HCT116 (cell line): Measurements from ENCODE around the gene ADGRD1. TPM values are rescaled to one million over a fixed set of nuclear protein-coding genes. Genes with fewer than 3 reads are reported as not detected.
A peak's percentile ranks its signal among the peaks of the same experiment; 100 is the strongest.

Experiments used
- ATAC-seq: fragments of 200-7000 bp; cut with Tn5 transposase; 2 replicates; pipeline ENCODE4 v1.9.1; 2020; ENCODE audit warnings: mild to moderate bottlenecking, moderate library complexity
- BruUV-seq: library from RNA; stranded (reverse); fragments of 400-500 nt; replicated peaks from 2 replicates; lab custom pipeline; 2021; lab: Mats Ljungman, UMichigan
- CTCF ChIA-PET: fragments of 300-600 bp; sonication (Branson Sonifier 250); formaldehyde crosslinking; loops from one replicate; lab custom pipeline; 2021; ENCODE audit warnings: antibody characterized with exemption; lab: Charles Lee
- POLR2A ChIA-PET: fragments of 300-600, 350-600 bp; sonication (Branson Sonifier 250); formaldehyde crosslinking; loops from one replicate; lab custom pipeline; 2021; ENCODE audit warnings: antibody characterized with exemption; lab: Charles Lee
- RAD21 ChIA-PET, 2 experiments: fragments of 300-600 bp; sonication (Branson Sonifier 250); formaldehyde crosslinking; loops; one replicate each; lab custom pipeline; 2023; ENCODE audit warnings: low total read pairs in 2 of 2; ENCODE audit not compliant: uncharacterized antibody in 2 of 2, unreplicated experiment in 2 of 2, low non-redundant PET in 1 of 2; lab: Charles Lee
- DNase-seq: peaks from one replicate; pipeline ENCODE4 v3.0.0-alpha.2; 2010; ENCODE audit warnings: low read depth, low spot score
- H2AFZ ChIP-seq: fragments of 200-600 bp; shearing (Covaris generic), sonication (generic); 2 replicates; pipeline ENCODE4 v1.6.1; 2017; ENCODE audit warnings: low read depth, mixed run types, mixed read lengths, antibody characterized with exemption, low read length; ENCODE audit not compliant: poor library complexity, severe bottlenecking
- H3K27ac ChIP-seq: 2 replicates; pipeline ENCODE4 v1.5.1; 2012; ENCODE audit warnings: low read depth, low read length
- H3K27me3 ChIP-seq: fragments of 200-600 bp; sonication (generic); 2 replicates; pipeline ENCODE4 v1.6.1; 2016; ENCODE audit warnings: mixed run types, low read length, mixed read lengths; ENCODE audit not compliant: insufficient read depth
- H3K36me3 ChIP-seq, 2 experiments: fragments of 200-500 bp in 1 of 2; fragments of 200-600 bp in 1 of 2; sonication (Bioruptor generic) in 1 of 2; sonication (generic) in 1 of 2; 2 replicates each; pipeline versions ENCODE4 v1.5.1 to v1.6.1; 2014 to 2016; ENCODE audit warnings: low read length in 2 of 2, inconsistent platforms in 1 of 2, mixed read lengths in 1 of 2, mixed run types in 1 of 2; ENCODE audit not compliant: insufficient read depth in 2 of 2, control insufficient read depth in 1 of 2
- H3K4me1 ChIP-seq, 2 experiments: fragments of 200-600 bp in 1 of 2; sonication (generic) in 1 of 2; 2 replicates each; pipeline versions ENCODE4 v1.5.1 to v1.6.1; 2012 to 2017; ENCODE audit warnings: low read length in 2 of 2, inconsistent platforms in 1 of 2, mild to moderate bottlenecking in 1 of 2, mixed read lengths in 1 of 2, mixed run types in 1 of 2, moderate library complexity in 1 of 2; ENCODE audit not compliant: insufficient read depth in 2 of 2, control insufficient read depth in 1 of 2
- H3K4me2 ChIP-seq: fragments of 200-600 bp; sonication (generic); 2 replicates; pipeline ENCODE4 v1.6.1; 2017; ENCODE audit warnings: mixed run types, low read length, mixed read lengths
- H3K4me3 ChIP-seq, 2 experiments: fragments of 200-600 bp in 1 of 2; sonication (generic) in 1 of 2; replicated peaks in 1 of 2; 2 replicates each; pipeline ENCODE4 v1.5.1; 2011 to 2016; ENCODE audit warnings: low read length in 2 of 2, control low read depth in 1 of 2, low read depth in 1 of 2, mild to moderate bottlenecking in 1 of 2, mixed read lengths in 1 of 2, mixed run types in 1 of 2
- H3K79me2 ChIP-seq: fragments of 200-600 bp; sonication (generic); 2 replicates; pipeline ENCODE4 v1.6.1; 2017; ENCODE audit warnings: mild to moderate bottlenecking, mixed run types, low read length, moderate library complexity, mixed read lengths; ENCODE audit not compliant: insufficient read depth
- H3K9ac ChIP-seq: fragments of 200-600 bp; sonication (generic); 2 replicates; pipeline ENCODE4 v1.6.1; 2016; ENCODE audit warnings: low read length, mixed read lengths
- H3K9me2 ChIP-seq: fragments of 200-600 bp; sonication (generic), shearing (Covaris generic); 2 replicates; pipeline ENCODE4 v1.6.1; 2017; ENCODE audit warnings: mixed run types, mild to moderate bottlenecking, moderate library complexity; ENCODE audit not compliant: insufficient read depth
- H3K9me3 ChIP-seq, 2 experiments: fragments of 200-500 bp in 1 of 2; fragments of 200-600 bp in 1 of 2; sonication (Bioruptor generic) in 1 of 2; sonication (generic) in 1 of 2; 2 replicates each; pipeline ENCODE4 v1.6.1; 2014 to 2017; ENCODE audit warnings: low read length in 2 of 2, mixed read lengths in 2 of 2, inconsistent platforms in 1 of 2, low read depth in 1 of 2, mild to moderate bottlenecking in 1 of 2, mixed run types in 1 of 2, moderate library complexity in 1 of 2; ENCODE audit not compliant: control insufficient read depth in 1 of 2, insufficient read depth in 1 of 2
- H4K20me1 ChIP-seq: fragments of 200-600 bp; sonication (generic), shearing (Covaris generic); 2 replicates; pipeline ENCODE4 v1.6.1; 2017; ENCODE audit warnings: mixed run types, mild to moderate bottlenecking, moderate library complexity; ENCODE audit not compliant: insufficient read depth
- CTCF ChIP-seq, 3 experiments: fragments of 200-600 bp in 1 of 3; sonication (generic) in 1 of 3; IDR thresholded peaks in 2 of 3; conservative IDR thresholded peaks in 1 of 3; 2 replicates each; pipeline ENCODE4 v1.5.1; 2012 to 2017; ENCODE audit warnings: low read depth in 2 of 3, low read length in 2 of 3, antibody characterized with exemption in 1 of 3, borderline replicate concordance in 1 of 3, control low read depth in 1 of 3, mild to moderate bottlenecking in 1 of 3, mixed read lengths in 1 of 3, mixed run types in 1 of 3, moderate library complexity in 1 of 3; ENCODE audit not compliant: insufficient read depth in 1 of 3
- EGR1 ChIP-seq: IDR thresholded peaks from 2 replicates; pipeline ENCODE4 v1.6.1; 2012; ENCODE audit warnings: low read depth
- EZH2 ChIP-seq: fragments of 200-600 bp; sonication (generic); IDR thresholded peaks from 2 replicates; pipeline ENCODE4 v1.6.1; 2017; ENCODE audit warnings: antibody characterized with exemption, mixed run types
- JUND ChIP-seq: IDR thresholded peaks from 2 replicates; pipeline ENCODE4 v1.6.1; 2012
- POLR2A ChIP-seq: IDR thresholded peaks from 2 replicates; pipeline ENCODE4 v1.7.0; 2011; ENCODE audit warnings: borderline replicate concordance; ENCODE audit not compliant: insufficient read depth, insufficient read length; ENCODE audit errors: extremely low read depth
- POLR2AphosphoS5 ChIP-seq: IDR thresholded peaks from 2 replicates; pipeline ENCODE4 v1.6.1; 2011; ENCODE audit warnings: mild to moderate bottlenecking, low read depth, low read length, moderate library complexity
- RAD21 ChIP-seq: IDR thresholded peaks from 2 replicates; pipeline ENCODE4 v1.6.1; 2012; ENCODE audit warnings: low read depth, mild to moderate bottlenecking
- SP1 ChIP-seq: IDR thresholded peaks from 2 replicates; pipeline ENCODE4 v1.6.1; 2012; ENCODE audit warnings: low read depth
- SRF ChIP-seq: IDR thresholded peaks from 2 replicates; pipeline ENCODE4 v1.6.1; 2012; ENCODE audit warnings: low read depth
- TCF7L2 ChIP-seq: IDR thresholded peaks from 2 replicates; pipeline ENCODE4 v1.7.0; 2011; ENCODE audit warnings: borderline replicate concordance, inconsistent platforms; ENCODE audit not compliant: insufficient read depth, insufficient read length; ENCODE audit errors: extremely low read depth
- YY1 ChIP-seq: IDR thresholded peaks from 2 replicates; pipeline ENCODE4 v1.6.1; 2011; ENCODE audit warnings: low read length, low read depth, moderate library complexity, mild to moderate bottlenecking; ENCODE audit not compliant: insufficient replicate concordance; ENCODE audit errors: extremely low read depth
- ZBTB33 ChIP-seq: IDR thresholded peaks from 2 replicates; pipeline ENCODE4 v1.6.1; 2011; ENCODE audit warnings: mild to moderate bottlenecking, low read length, moderate library complexity; ENCODE audit not compliant: insufficient replicate concordance; ENCODE audit errors: extremely low read depth
- ZNF274 ChIP-seq: fragments of 200-500 bp; sonication (Bioruptor generic); IDR thresholded peaks from 2 replicates; pipeline ENCODE4 v1.6.1; 2014; ENCODE audit warnings: mild to moderate bottlenecking, low read depth, low read length, inconsistent platforms
- intact Hi-C: fragments of 100-400 bp; cut with micrococcal nuclease; formaldehyde crosslinking; loops from 2 replicates; pipeline ENCODE4 v1.10.0; 2022
- total RNA-seq: library from RNA; stranded (reverse); gene quantifications from one replicate; pipeline ENCODE4 v1.2.1, GENCODE V29; 2021; ENCODE audit not compliant: unreplicated experiment

The ADGRD1 gene
- total RNA-seq, 1 experiment from 2014 or later, result 0.44 TPM

- POLR2A ChIA-PET, result interaction anchor here (1.0 kb wide), 1 partner anchor 8 kb away, joined by 3 read pairs; no protein-coding TSS in a partner anchor
Measured at GRCh38 chr12:131159660-131160059, 206.0 kb downstream of the ADGRD1 start.

GRCh38 chr12:131162113-131162512 lies 208.4 kb downstream of the ADGRD1 start:
- BruUV-seq, result no TSS peak
- no peak overlapping the region for H2AFZ ChIP-seq
- H4K20me1 ChIP-seq, result no peaks in the 10 kb centered on the region
- H3K9me3 ChIP-seq, result no peaks in the 10 kb centered on the region
- no peaks in the 10 kb centered on the region for H3K4me1 ChIP-seq
- CTCF ChIA-PET, result no interaction called here
- H3K36me3 ChIP-seq, result no peaks in the 10 kb centered on the region
- POLR2A ChIA-PET, result no interaction called here
- H3K4me2 ChIP-seq, result no peak overlapping the region
- no peak overlapping the region for H3K4me3 ChIP-seq
- no peak for ATAC-seq
- no peaks in the 10 kb centered on the region for H3K79me2 ChIP-seq
- DNase-seq, result no peak
- intact Hi-C loops, result no loop called here
- H3K27me3 ChIP-seq, result peaks cover 5% of the 10 kb centered on the region; the same call in 1 of the 2 replicates
- no peak overlapping the region for H3K9ac ChIP-seq
- H3K9me2 ChIP-seq, result no peaks in the 10 kb centered on the region
- RAD21 ChIA-PET, result no interaction called here
- no peak overlapping the region for H3K27ac ChIP-seq
- TF ChIP-seq SP1, result no peak
- no peak for TF ChIP-seq ZNF274
- TF ChIP-seq POLR2AphosphoS5, result no peak
- TF ChIP-seq RAD21, result no peak
- TF ChIP-seq EZH2, result no peak
- no peak for TF ChIP-seq EGR1
- TF ChIP-seq SRF, result no peak
- TF ChIP-seq YY1, result no peak
- TF ChIP-seq ZBTB33, result no peak
- TF ChIP-seq JUND, result no peak
- TF ChIP-seq POLR2A, result no peak

More at GRCh38 chr12:131159660-131160059, 206.0 kb downstream of the ADGRD1 start:
- Histone ChIP-seq H4K20me1 (no peaks in the 10 kb centered on the region), H3K4me3 (no peak overlapping the region), H3K79me2 (no peaks in the 10 kb centered on the region), H2AFZ (no peak overlapping the region), H3K9me3 (no peaks in the 10 kb centered on the region), H3K9me2 (no peaks in the 10 kb centered on the region), H3K27ac (no peak overlapping the region), H3K27me3 (peaks cover 7% of the 10 kb centered on the region; the same call in 1 of the 2 replicates), H3K4me1 (no peaks in the 10 kb centered on the region), H3K9ac (no peak overlapping the region), H3K4me2 (no peak overlapping the region), H3K36me3 (no peaks in the 10 kb centered on the region)
- TF ChIP-seq CTCF (IDR thresholded peaks at IDR 0.05 in 2 of 3, conservative IDR thresholded peaks at IDR 0.05 in 1 of 3; ENCODE audit: borderline replicate concordance in 1 of 3, insufficient read depth in 1 of 3, low read depth in 2 of 3, low read length in 2 of 3) (peak; percentile 34 to 55 (median 37); a peak in 4 of 6 replicates), RAD21 (peak; percentile 67), TCF7L2 (no peak)
- DNase-seq (peak; percentile 18), ATAC-seq (peak; percentile 86)
- BruUV-seq, result no TSS peak
- CTCF ChIA-PET, result interaction anchor here (1.1 to 2.4 kb wide), 7 partner anchors 8 to 671 kb away, joined by 3 to 13 read pairs (median 8); no protein-coding TSS in a partner anchor
- RAD21 ChIA-PET, result interaction anchor here in 1 of 2 experiments (0.6 to 1.2 kb wide), 2 partner anchors 64 to 295 kb away, joined by 3 read pairs; no protein-coding TSS in a partner anchor
- intact Hi-C loops, result no loop called here
